ENCODE data around the gene RFXANK. TPM values are rescaled to one million over a fixed set of nuclear protein-coding genes. Genes with fewer than 3 reads are reported as not detected.
"Not testable (repeated sequence)": the region's sequence is repeated elsewhere in the genome, so short reads cannot be mapped to it uniquely, and the experiment has no call there.

Gene RFXANK
- total RNA-seq (100 to 1,000 TPM in 1 of 2 experiments, 10 to 100 TPM in 1; 98.4 to 101 TPM), polyA plus RNA-seq (71.2 TPM)

- Histone ChIP-seq H3K4me1 (ENCODE audit: insufficient read depth, low read length) (peaks cover 25% of the 10 kb centered on the region), H3K27ac (ENCODE audit: low read depth, low read length) (peak within 1 kb of the TSS; percentile 100), H3K27me3 (ENCODE audit: insufficient read depth, low read length, poor library complexity, severe bottlenecking) (no peaks in the 10 kb centered on the region), H3K9me3 (ENCODE audit: low read length) (no peaks in the 10 kb centered on the region), H3K36me3 (ENCODE audit: insufficient read depth, low read length) (peaks cover 6% of the 10 kb centered on the region), H3K4me3 (ENCODE audit: low read length) (peak within 1 kb of the TSS; percentile 100)
- POLR2A ChIA-PET = interaction anchor here (0.6 to 2.7 kb wide), 4 partner anchors 10 to 1584 kb away, joined by 3 to 36 read pairs (median 3); partner anchors contain the start of genes NR2C2AP and ZNF66
- Mint-ChIP-seq H3K27ac (peak within 1 kb of the TSS; percentile 99 to 100 (median 99)), H3K27me3 (peaks cover 0 to 3% of the 10 kb centered on the region in 2 donors), H3K36me3 (peaks cover 0 to 35% (median 0%) of the 10 kb centered on the region in 3 donors), H3K4me3 (peak within 1 kb of the TSS; percentile 92 to 99 (median 98)), H3K4me1 (peaks cover 42 to 66% (median 44%) of the 10 kb centered on the region in 3 donors), H3K9me3 (no peaks in the 10 kb centered on the region)
- CTCF ChIA-PET = interaction anchor here (1.1 to 4.0 kb wide), 6 partner anchors 9 to 33 kb away, joined by 3 to 17 read pairs (median 4); partner anchors contain the start of gene NR2C2AP
- peak; percentile 98 to 99 (median 98) for DNase-seq
Observed at GRCh38 chr19:19192078-19192882, at the start of gene RFXANK, which contains the start of gene BORCS8. RFXANK (plus strand) TSS chr19:19192258; CDS start chr19:19193947, 1,689 bp downstream. BORCS8 (minus strand) TSS chr19:19192152; CDS start chr19:19192117, 35 bp downstream.

DNA sequence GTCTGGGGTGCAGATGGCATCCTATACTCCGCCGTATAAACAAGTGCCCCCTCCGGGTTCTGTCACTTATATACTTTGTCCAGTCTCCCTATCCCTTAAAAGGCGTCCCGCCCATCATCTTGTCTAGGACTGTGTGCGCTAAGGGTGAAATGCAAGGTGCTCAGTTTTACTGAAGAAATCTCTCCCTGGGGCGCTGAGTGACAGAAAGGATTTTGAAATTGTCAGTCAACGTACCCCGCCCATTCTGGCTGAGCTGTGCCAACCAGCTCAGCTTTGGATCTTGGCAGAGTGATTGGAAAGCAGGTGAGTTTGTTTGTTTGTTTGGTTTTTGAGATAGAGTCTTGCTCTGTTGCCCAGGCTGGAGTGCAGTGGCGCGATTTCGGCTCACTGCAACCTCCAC, 49.7 kb upstream of the RFXANK start:
- Mint-ChIP-seq H3K36me3 (peaks cover 0 to 6% (median 0%) of the 10 kb centered on the region in 3 donors), H3K4me3 (no peak overlapping the region), H3K27ac (no peak overlapping the region), H3K27me3 (no peaks in the 10 kb centered on the region), H3K4me1 (peaks cover 18 to 24% (median 23%) of the 10 kb centered on the region in 3 donors), H3K9me3 (no peaks in the 10 kb centered on the region)
- Histone ChIP-seq H3K4me3 (ENCODE audit: low read length) (no peak overlapping the region), H3K4me1 (ENCODE audit: insufficient read depth, low read length) (peaks cover 15% of the 10 kb centered on the region), H3K9me3 (ENCODE audit: low read length) (no peaks in the 10 kb centered on the region), H3K27me3 (ENCODE audit: insufficient read depth, low read length, poor library complexity, severe bottlenecking) (no peaks in the 10 kb centered on the region), H3K27ac (ENCODE audit: low read depth, low read length) (no peak overlapping the region), H3K36me3 (ENCODE audit: insufficient read depth, low read length) (no peaks in the 10 kb centered on the region)
- CTCF ChIA-PET = interaction anchor here (1.4 kb wide), 1 partner anchor 83 kb away, joined by 3 read pairs; no protein-coding TSS in a partner anchor
- POLR2A ChIA-PET = no interaction called here
- DNase-seq = no peak

GRCh38 chr19:19145281-19145680, 46.8 kb upstream of the RFXANK start:
- ChIA-PET CTCF (interaction anchor here (0.6 to 2.6 kb wide), 8 partner anchors 10 to 92 kb away, joined by 3 to 13 read pairs (median 5); no protein-coding TSS in a partner anchor), POLR2A (no interaction called here)
- Mint-ChIP-seq H3K4me3 (no peak overlapping the region), H3K9me3 (no peaks in the 10 kb centered on the region), H3K27ac (no peak overlapping the region), H3K36me3 (peaks cover 0 to 25% (median 0%) of the 10 kb centered on the region in 3 donors), H3K27me3 (no peaks in the 10 kb centered on the region), H3K4me1 (no peaks in the 10 kb centered on the region)
- H3K27ac ChIP-seq (ENCODE audit: low read depth, low read length) = no peak overlapping the region
- no peaks in the 10 kb centered on the region for H3K36me3 ChIP-seq (ENCODE audit: insufficient read depth, low read length)
- no peak overlapping the region for H3K4me3 ChIP-seq (ENCODE audit: low read length)
- H3K4me1 ChIP-seq (ENCODE audit: insufficient read depth, low read length) = no peaks in the 10 kb centered on the region
- H3K27me3 ChIP-seq (ENCODE audit: insufficient read depth, low read length, poor library complexity, severe bottlenecking) = no peaks in the 10 kb centered on the region
- no peak for DNase-seq
- no peaks in the 10 kb centered on the region for H3K9me3 ChIP-seq (ENCODE audit: low read length)

- Mint-ChIP-seq H3K9me3 (no peaks in the 10 kb centered on the region), H3K27me3 (no peaks in the 10 kb centered on the region), H3K4me1 (no peaks in the 10 kb centered on the region), H3K27ac (no peak overlapping the region), H3K4me3 (no peak overlapping the region), H3K36me3 (peaks cover 0 to 25% (median 0%) of the 10 kb centered on the region in 3 donors)
- Histone ChIP-seq H3K27ac (ENCODE audit: low read depth, low read length) (no peak overlapping the region), H3K9me3 (ENCODE audit: low read length) (no peaks in the 10 kb centered on the region), H3K4me1 (ENCODE audit: insufficient read depth, low read length) (no peaks in the 10 kb centered on the region), H3K27me3 (ENCODE audit: insufficient read depth, low read length, poor library complexity, severe bottlenecking) (no peaks in the 10 kb centered on the region), H3K4me3 (ENCODE audit: low read length) (no peak overlapping the region), H3K36me3 (ENCODE audit: insufficient read depth, low read length) (no peaks in the 10 kb centered on the region)
- ChIA-PET POLR2A (interaction anchor here (1.1 kb wide), 1 partner anchor 106 kb away, joined by 3 read pairs; no protein-coding TSS in a partner anchor), CTCF (interaction anchor here (0.6 to 2.6 kb wide), 10 partner anchors 10 to 93 kb away, joined by 3 to 13 read pairs (median 4); no protein-coding TSS in a partner anchor)
- peak; percentile 73 to 87 (median 79) for DNase-seq
Observed at GRCh38 chr19:19145684-19146608, 46.1 kb upstream of the RFXANK start.

GRCh38 chr19:19146865-19147264, 45.2 kb upstream of the RFXANK start:
- H3K4me1 Mint-ChIP-seq = no peaks in the 10 kb centered on the region
- POLR2A ChIA-PET = interaction anchor here (1.1 kb wide), 1 partner anchor 107 kb away, joined by 3 read pairs; no protein-coding TSS in a partner anchor
- H3K4me1 ChIP-seq (ENCODE audit: insufficient read depth, low read length) = no peaks in the 10 kb centered on the region
- H3K27ac ChIP-seq (ENCODE audit: low read depth, low read length) = no peak overlapping the region
- H3K9me3 Mint-ChIP-seq = no peaks in the 10 kb centered on the region
- DNase-seq = no peak
- H3K27me3 ChIP-seq (ENCODE audit: insufficient read depth, low read length, poor library complexity, severe bottlenecking) = no peaks in the 10 kb centered on the region
- H3K4me3 Mint-ChIP-seq = no peak overlapping the region
- peaks cover 0 to 25% (median 0%) of the 10 kb centered on the region in 3 donors for H3K36me3 Mint-ChIP-seq
- H3K4me3 ChIP-seq (ENCODE audit: low read length) = no peak overlapping the region
- CTCF ChIA-PET = interaction anchor here (1.4 to 2.6 kb wide), 4 partner anchors 10 to 92 kb away, joined by 5 to 13 read pairs (median 5); no protein-coding TSS in a partner anchor
- no peaks in the 10 kb centered on the region for H3K9me3 ChIP-seq (ENCODE audit: low read length)
- H3K36me3 ChIP-seq (ENCODE audit: insufficient read depth, low read length) = no peaks in the 10 kb centered on the region
- no peak overlapping the region for H3K27ac Mint-ChIP-seq
- H3K27me3 Mint-ChIP-seq = no peaks in the 10 kb centered on the region

GRCh38 chr19:19147344-19147743, 44.7 kb upstream of the RFXANK start:
- no peaks in the 10 kb centered on the region for H3K9me3 Mint-ChIP-seq
- CTCF ChIA-PET = interaction anchor here (0.9 to 2.6 kb wide), 4 partner anchors 8 to 77 kb away, joined by 3 to 13 read pairs (median 4); no protein-coding TSS in a partner anchor
- no peaks in the 10 kb centered on the region for H3K36me3 ChIP-seq (ENCODE audit: insufficient read depth, low read length)
- H3K27ac Mint-ChIP-seq = no peak overlapping the region
- H3K4me3 ChIP-seq (ENCODE audit: low read length) = no peak overlapping the region
- H3K36me3 Mint-ChIP-seq = peaks cover 0 to 25% (median 0%) of the 10 kb centered on the region in 3 donors
- no peaks in the 10 kb centered on the region for H3K9me3 ChIP-seq (ENCODE audit: low read length)
- no peaks in the 10 kb centered on the region for H3K27me3 Mint-ChIP-seq
- no peaks in the 10 kb centered on the region for H3K27me3 ChIP-seq (ENCODE audit: insufficient read depth, low read length, poor library complexity, severe bottlenecking)
- H3K27ac ChIP-seq (ENCODE audit: low read depth, low read length) = no peak overlapping the region
- no peak overlapping the region for H3K4me3 Mint-ChIP-seq
- no peaks in the 10 kb centered on the region for H3K4me1 Mint-ChIP-seq
- POLR2A ChIA-PET = no interaction called here
- no peaks in the 10 kb centered on the region for H3K4me1 ChIP-seq (ENCODE audit: insufficient read depth, low read length)
- no peak for DNase-seq

DNA sequence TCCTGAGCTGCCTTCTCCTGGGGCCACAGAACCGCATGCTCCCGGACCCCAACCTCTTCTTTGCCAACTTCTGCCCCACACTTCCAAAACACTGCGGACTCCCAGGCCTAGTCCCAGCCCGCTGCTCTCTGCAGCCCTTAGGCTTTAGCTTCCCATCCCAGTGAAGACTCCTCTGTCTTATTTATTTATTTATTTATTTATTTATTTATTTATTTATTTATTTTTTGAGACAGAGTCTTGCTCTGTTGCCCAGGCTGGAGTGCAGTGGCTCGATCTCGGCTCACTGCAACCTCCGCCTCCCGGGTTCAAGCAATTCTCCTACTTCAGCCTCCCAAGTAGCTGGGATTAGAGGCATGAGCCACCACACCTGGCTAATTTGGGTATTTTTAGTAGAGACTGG, 43.6 kb upstream of the RFXANK start:
- H3K4me1 Mint-ChIP-seq = not testable (repeated sequence)

More for the DNA sequence above, 43.6 kb upstream of the RFXANK start:
- DNase-seq; H3K27me3 Mint-ChIP-seq; H3K9me3 ChIP-seq (ENCODE audit: low read length); POLR2A ChIA-PET; H3K4me3 ChIP-seq (ENCODE audit: low read length); H3K27ac ChIP-seq (ENCODE audit: low read depth, low read length); H3K9me3 Mint-ChIP-seq; H3K27ac Mint-ChIP-seq; H3K4me1 ChIP-seq (ENCODE audit: insufficient read depth, low read length); H3K27me3 ChIP-seq (ENCODE audit: insufficient read depth, low read length, poor library complexity, severe bottlenecking); H3K36me3 ChIP-seq (ENCODE audit: insufficient read depth, low read length); H3K4me3 Mint-ChIP-seq: not testable (repeated sequence)
- H3K36me3 Mint-ChIP-seq = peaks cover 0 to 25% (median 0%) of the 10 kb centered on the region in 3 donors
- CTCF ChIA-PET = interaction anchor here (0.7 to 1.9 kb wide), 4 partner anchors 9 to 97 kb away, joined by 3 to 5 read pairs (median 4); no protein-coding TSS in a partner anchor
